Hematopoietic multipotent progenitor cell treated with erythropoietin and hydrocortisone succinate and interleukin-3 and kit ligand, for 6 days (in vitro differentiated cells): ENCODE results near the gene ADD1.

ENCODE experiments used
- DNase-seq: peaks from one replicate; pipeline ENCODE4 v3.0.0-alpha.2; 2015

The ADD1 gene

GRCh38 chr4:2843263-2843940 lies at the start of gene ADD1:
Gene ADD1, plus strand, starts transcription at chr4:2843844. Its CDS starts 32,072 bp downstream, at chr4:2875916.
- DNase-seq = peak; percentile 93

GRCh38 chr4:2794486-2795299 lies 49.0 kb upstream of the ADD1 start:
- peak; percentile 94 for DNase-seq

- no peak for DNase-seq
These were observed 48.2 kb upstream of the ADD1 start for GRCh38 chr4:2795300-2795892.

GRCh38 chr4:2795893-2796848 lies 47.5 kb upstream of the ADD1 start:
- DNase-seq = peak; percentile 57

GRCh38 chr4:2796849-2797544 lies 46.6 kb upstream of the ADD1 start:
- DNase-seq = no peak

GRCh38 chr4:2797545-2798305 lies 45.9 kb upstream of the ADD1 start:
- DNase-seq = peak; percentile 91

- peak; percentile 81 for DNase-seq
These were observed 45.0 kb upstream of the ADD1 start for GRCh38 chr4:2798399-2799223.

- DNase-seq = peak; percentile 46
These were observed 44.3 kb upstream of the ADD1 start for GRCh38 chr4:2799224-2799911.

GRCh38 chr4:2799971-2800690 lies 43.5 kb upstream of the ADD1 start:
- DNase-seq = peak; percentile 35

- peak; percentile 69 for DNase-seq
These were observed 42.7 kb upstream of the ADD1 start for GRCh38 chr4:2800691-2801596.

GRCh38 chr4:2802618-2803531 lies 40.8 kb upstream of the ADD1 start:
- DNase-seq = no peak

- no peak for DNase-seq
These were observed 39.8 kb upstream of the ADD1 start for GRCh38 chr4:2803624-2804448.

- DNase-seq = no peak
These were observed 39.1 kb upstream of the ADD1 start for GRCh38 chr4:2804449-2804972.

GRCh38 chr4:2804973-2805501 lies 38.6 kb upstream of the ADD1 start:
- DNase-seq = no peak

- no peak for DNase-seq
These were observed 37.8 kb upstream of the ADD1 start for GRCh38 chr4:2805712-2806389.
